Measurements from ENCODE around the gene MET. TPM values are rescaled to one million over a fixed set of nuclear protein-coding genes. Genes with fewer than 3 reads are reported as not detected.

Gene MET
- total RNA-seq, 2 donors from 2014 or later: 15.7 to 26.8 TPM

GRCh38 chr7:116691664-116692063, 19.7 kb downstream of the MET start:
- DNase-seq (ENCODE audit: low spot score): no peak
- intact Hi-C loops (cut with DNase I): no loop called here

- DNase-seq (ENCODE audit: low spot score): no peak
- intact Hi-C loops (cut with DNase I): no loop called here
Observed at GRCh38 chr7:116692401-116693308, 20.7 kb downstream of the MET start.

- no peak for DNase-seq (ENCODE audit: low spot score)
- intact Hi-C loops (cut with DNase I): no loop called here
Observed at GRCh38 chr7:116696707-116697106, 24.7 kb downstream of the MET start.

GRCh38 chr7:116697152-116697551, 25.2 kb downstream of the MET start:
- no peak for DNase-seq (ENCODE audit: low spot score)
- intact Hi-C loops (cut with DNase I): no loop called here

GRCh38 chr7:116697761-116698160, 25.8 kb downstream of the MET start:
- DNase-seq (ENCODE audit: low spot score): no peak
- intact Hi-C loops (cut with DNase I): no loop called here

GRCh38 chr7:116698396-116698795, 26.4 kb downstream of the MET start:
- no peak for DNase-seq (ENCODE audit: low spot score)
- intact Hi-C loops (cut with DNase I): no loop called here

GRCh38 chr7:116698930-116699721, 27.1 kb downstream of the MET start:
- no peak for DNase-seq (ENCODE audit: low spot score)

GRCh38 chr7:116699722-116700120, 27.7 kb downstream of the MET start:
- intact Hi-C loops (cut with DNase I): no loop called here
- no peak for DNase-seq (ENCODE audit: low spot score)

More at GRCh38 chr7:116698930-116699721, 27.1 kb downstream of the MET start:
- intact Hi-C loops (cut with DNase I): no loop called here

- intact Hi-C loops (cut with DNase I): no loop called here
- no peak for DNase-seq (ENCODE audit: low spot score)
Observed at GRCh38 chr7:116702046-116702785, 30.2 kb downstream of the MET start.

- DNase-seq (ENCODE audit: low spot score): no peak
- intact Hi-C loops (cut with DNase I): no loop called here
Observed at GRCh38 chr7:116704650-116705228, 32.7 kb downstream of the MET start.

GRCh38 chr7:116705419-116705818, 33.4 kb downstream of the MET start:
- intact Hi-C loops (cut with DNase I): no loop called here

GRCh38 chr7:116706668-116707126, 34.7 kb downstream of the MET start:
- DNase-seq (ENCODE audit: low spot score): no peak
- intact Hi-C loops (cut with DNase I): no loop called here

More at GRCh38 chr7:116705419-116705818, 33.4 kb downstream of the MET start:
- no peak for DNase-seq (ENCODE audit: low spot score)

GRCh38 chr7:116707289-116707688, 35.3 kb downstream of the MET start:
- DNase-seq (ENCODE audit: low spot score): no peak
- intact Hi-C loops (cut with DNase I): no loop called here

- DNase-seq (ENCODE audit: low spot score): no peak
Observed at GRCh38 chr7:116708248-116708647, 36.3 kb downstream of the MET start.

GRCh38 chr7:116708861-116709260, 36.9 kb downstream of the MET start:
- intact Hi-C loops (cut with DNase I): no loop called here
- no peak for DNase-seq (ENCODE audit: low spot score)

More at GRCh38 chr7:116708248-116708647, 36.3 kb downstream of the MET start:
- intact Hi-C loops (cut with DNase I): no loop called here

GRCh38 chr7:116709336-116709735, 37.3 kb downstream of the MET start:
- no peak for DNase-seq (ENCODE audit: low spot score)
- intact Hi-C loops (cut with DNase I): no loop called here

- intact Hi-C loops (cut with DNase I): no loop called here
- DNase-seq (ENCODE audit: low spot score): no peak
Observed at GRCh38 chr7:116710764-116711452, 38.9 kb downstream of the MET start.

GRCh38 chr7:116711790-116712189, 39.8 kb downstream of the MET start:
- intact Hi-C loops (cut with DNase I): no loop called here
- DNase-seq (ENCODE audit: low spot score): no peak

- intact Hi-C loops (cut with DNase I): no loop called here
- DNase-seq (ENCODE audit: low spot score): no peak
Observed at GRCh38 chr7:116713500-116713899, 41.5 kb downstream of the MET start.

All from posterior vena cava (tissue), 2 donors.